Keratinocyte (primary cell): Measurements from ENCODE around the gene ERGIC1.

Experiments
- EZH2 ChIP-seq: IDR thresholded peaks from one replicate; pipeline ENCODE4 v1.6.1; 2012; ENCODE audit warnings: inconsistent platforms, mild to moderate bottlenecking, low read length, moderate library complexity
- TF ChIP-seq, protein P1 (sequence below), 3 experiments: IDR thresholded peaks in 1 of 3; conservative IDR thresholded peaks in 1 of 3; optimal IDR thresholded peaks in 1 of 3; 2 replicates in 2 of 3; 3 replicates in 1 of 3; pipeline versions ENCODE3 to v1.5.1; 2011; ENCODE audit warnings: low read length in 3 of 3, mild to moderate bottlenecking in 3 of 3, moderate library complexity in 2 of 3, control low read depth in 1 of 3, inconsistent platforms in 1 of 3; ENCODE audit not compliant: insufficient read depth in 2 of 3; ENCODE audit errors: extremely low read depth in 1 of 3

DNA sequence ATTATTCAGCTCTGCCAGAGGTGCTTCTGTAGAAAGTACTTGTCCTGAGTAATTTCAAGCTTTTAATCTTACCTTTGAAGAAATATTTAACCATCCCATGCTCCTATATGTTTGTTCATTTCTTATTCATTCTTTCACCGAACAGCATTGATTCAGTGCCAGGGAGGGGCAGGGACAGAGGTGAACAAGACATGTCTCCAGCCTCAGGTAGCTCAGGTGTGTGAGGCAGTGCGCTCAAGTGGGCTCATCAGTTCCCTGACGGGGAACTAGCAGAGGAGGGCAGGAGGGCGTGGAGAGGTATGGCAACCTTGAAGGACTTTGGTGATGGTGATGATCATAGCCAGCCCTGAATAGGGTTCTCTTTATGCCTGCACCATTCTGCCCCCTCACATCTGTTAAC is 25.9 kb downstream of the ERGIC1 start:
- TF ChIP-seq, protein P1, sequence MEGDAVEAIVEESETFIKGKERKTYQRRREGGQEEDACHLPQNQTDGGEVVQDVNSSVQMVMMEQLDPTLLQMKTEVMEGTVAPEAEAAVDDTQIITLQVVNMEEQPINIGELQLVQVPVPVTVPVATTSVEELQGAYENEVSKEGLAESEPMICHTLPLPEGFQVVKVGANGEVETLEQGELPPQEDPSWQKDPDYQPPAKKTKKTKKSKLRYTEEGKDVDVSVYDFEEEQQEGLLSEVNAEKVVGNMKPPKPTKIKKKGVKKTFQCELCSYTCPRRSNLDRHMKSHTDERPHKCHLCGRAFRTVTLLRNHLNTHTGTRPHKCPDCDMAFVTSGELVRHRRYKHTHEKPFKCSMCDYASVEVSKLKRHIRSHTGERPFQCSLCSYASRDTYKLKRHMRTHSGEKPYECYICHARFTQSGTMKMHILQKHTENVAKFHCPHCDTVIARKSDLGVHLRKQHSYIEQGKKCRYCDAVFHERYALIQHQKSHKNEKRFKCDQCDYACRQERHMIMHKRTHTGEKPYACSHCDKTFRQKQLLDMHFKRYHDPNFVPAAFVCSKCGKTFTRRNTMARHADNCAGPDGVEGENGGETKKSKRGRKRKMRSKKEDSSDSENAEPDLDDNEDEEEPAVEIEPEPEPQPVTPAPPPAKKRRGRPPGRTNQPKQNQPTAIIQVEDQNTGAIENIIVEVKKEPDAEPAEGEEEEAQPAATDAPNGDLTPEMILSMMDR (optimal IDR thresholded peaks at IDR 0.05 in 1 of 3, IDR thresholded peaks at IDR 0.05 in 1 of 3, conservative IDR thresholded peaks at IDR 0.05 in 1 of 3; ENCODE audit: extremely low read depth in 1 of 3, insufficient read depth in 2 of 3, low read length in 3 of 3) = no peak
- no peak for TF ChIP-seq EZH2
